HepG2 (cell line): ENCODE data around the gene NDUFB7. TPM values are rescaled to one million over a fixed set of nuclear protein-coding genes. Genes with fewer than 3 reads are reported as not detected.

Experiments used
- ARHGAP35 ChIP-seq: sonication (generic); formaldehyde crosslinking; IDR thresholded peaks from 2 replicates; pipeline ENCODE4 v1.9.0; 2022; ENCODE audit warnings: mild to moderate bottlenecking, inconsistent platforms, moderate library complexity, missing genetic modification reagents, borderline replicate concordance
- ATF1 ChIP-seq: IDR thresholded peaks from 2 replicates; pipeline ENCODE4 v1.6.1; 2016; ENCODE audit warnings: mild to moderate bottlenecking, control low read depth
- BCLAF1 ChIP-seq: fragments of 450-650 bp; IDR thresholded peaks from 2 replicates; pipeline ENCODE4 v1.6.1; 2017; ENCODE audit warnings: mild to moderate bottlenecking
- DRAP1 ChIP-seq: IDR thresholded peaks from 2 replicates; pipeline ENCODE4 v1.6.1; 2016; ENCODE audit warnings: missing genetic modification reagents, missing compliant biosample characterization
- FOXA3 ChIP-seq: IDR thresholded peaks from 2 replicates; pipeline ENCODE4 v1.6.1; 2016; ENCODE audit warnings: missing genetic modification reagents, missing compliant biosample characterization
- FOXP4 ChIP-seq: sonication (generic); formaldehyde crosslinking; IDR thresholded peaks from 2 replicates; pipeline ENCODE4 v1.4.0; 2020; ENCODE audit warnings: missing genetic modification reagents
- HDAC1 ChIP-seq: sonication (generic); formaldehyde crosslinking; IDR thresholded peaks from 2 replicates; pipeline ENCODE4 v1.5.1; 2020; ENCODE audit warnings: mild to moderate bottlenecking, missing genetic modification reagents
- IRF2 ChIP-seq: IDR thresholded peaks from 2 replicates; pipeline ENCODE4 v1.6.1; 2018; ENCODE audit warnings: missing genetic modification reagents, missing compliant biosample characterization
- MTA1 ChIP-seq: sonication (generic); formaldehyde crosslinking; IDR thresholded peaks from 2 replicates; pipeline ENCODE4 v1.4.0; 2020; ENCODE audit warnings: missing genetic modification reagents, mild to moderate bottlenecking, borderline replicate concordance
- PHF21A ChIP-seq: sonication (generic); formaldehyde crosslinking; IDR thresholded peaks from 2 replicates; pipeline ENCODE4 v1.5.0; 2020; ENCODE audit warnings: mild to moderate bottlenecking, missing genetic modification reagents
- RARA ChIP-seq: IDR thresholded peaks from 2 replicates; pipeline ENCODE4 v1.6.1; 2016; ENCODE audit warnings: missing genetic modification reagents, missing compliant biosample characterization
- TERF1 ChIP-seq: sonication (generic); formaldehyde crosslinking; IDR thresholded peaks from 2 replicates; pipeline ENCODE4 v1.8.0; 2022; ENCODE audit warnings: mild to moderate bottlenecking, missing genetic modification reagents, moderate library complexity
- ZBTB38 ChIP-seq: sonication (generic); formaldehyde crosslinking; IDR thresholded peaks from 2 replicates; pipeline ENCODE4 v1.5.1; 2020; ENCODE audit warnings: mild to moderate bottlenecking, missing genetic modification reagents
- ZFY ChIP-seq: sonication (generic); formaldehyde crosslinking; IDR thresholded peaks from 2 replicates; pipeline ENCODE4 v1.4.0; 2020; ENCODE audit warnings: missing genetic modification reagents
- ZMYM3 ChIP-seq: sonication (generic); formaldehyde crosslinking; IDR thresholded peaks from 2 replicates; pipeline ENCODE4 v1.5.1; 2020; ENCODE audit warnings: mild to moderate bottlenecking, missing genetic modification reagents
- ZNF224 ChIP-seq: sonication (generic); formaldehyde crosslinking; IDR thresholded peaks from 2 replicates; pipeline ENCODE4 v1.5.0; 2020; ENCODE audit warnings: mild to moderate bottlenecking, missing genetic modification reagents
- ZNF260 ChIP-seq: sonication (generic); formaldehyde crosslinking; IDR thresholded peaks from 2 replicates; pipeline ENCODE4 v1.4.0; 2020; ENCODE audit warnings: missing genetic modification reagents, low read depth, mild to moderate bottlenecking, borderline replicate concordance
- ZNF274 ChIP-seq: sonication (generic); formaldehyde crosslinking; IDR thresholded peaks from 2 replicates; pipeline ENCODE4 v1.5.1; 2020; ENCODE audit warnings: mild to moderate bottlenecking, missing genetic modification reagents
- ZNF276 ChIP-seq: sonication (generic); formaldehyde crosslinking; IDR thresholded peaks from 2 replicates; pipeline ENCODE4 v1.4.0; 2020; ENCODE audit warnings: mild to moderate bottlenecking, low read depth, missing genetic modification reagents
- ZNF44 ChIP-seq: sonication (generic); formaldehyde crosslinking; IDR thresholded peaks from 2 replicates; pipeline ENCODE4 v1.5.1; 2020; ENCODE audit warnings: mild to moderate bottlenecking, missing genetic modification reagents
- ZNF446 ChIP-seq: sonication (generic); formaldehyde crosslinking; IDR thresholded peaks from 2 replicates; pipeline ENCODE4 v1.5.0; 2020; ENCODE audit warnings: mild to moderate bottlenecking, missing genetic modification reagents
- ZNF451 ChIP-seq: sonication (generic); formaldehyde crosslinking; IDR thresholded peaks from 2 replicates; pipeline ENCODE4 v1.5.0; 2020; ENCODE audit warnings: mild to moderate bottlenecking, missing genetic modification reagents
- ZNF777 ChIP-seq: sonication (generic); formaldehyde crosslinking; IDR thresholded peaks from 2 replicates; pipeline ENCODE4 v1.4.0; 2020; ENCODE audit warnings: missing genetic modification reagents
- ZNF839 ChIP-seq: sonication (generic); formaldehyde crosslinking; IDR thresholded peaks from 2 replicates; pipeline ENCODE4 v1.4.0; 2020; ENCODE audit warnings: missing genetic modification reagents, mild to moderate bottlenecking, borderline replicate concordance
- polyA plus RNA-seq, 8 experiments: library from polyadenylated mRNA; depleted of rRNA in 3 of 8; stranded (reverse) in 7 of 8; unstranded in 1 of 8; fragments of >200 nt; fragmentation: Illumina TruSeq in 4 of 8; extraction: Trizol in 4 of 8; gene quantifications; 2 replicates each; pipeline versions ENCODE4 v1.2.1 to v1.2.3, GENCODE V29; 2011 to 2016; ENCODE audit warnings: low read depth in 4 of 8, missing spikeins in 1 of 8, mixed read lengths in 1 of 8; ENCODE audit not compliant: insufficient read depth in 1 of 8
- total RNA-seq, 5 experiments: library from RNA; depleted of rRNA; stranded (reverse); fragments of >200 nt; fragmentation: Illumina TruSeq; extraction: Trizol; gene quantifications; 2 replicates each; pipeline ENCODE4 v1.2.3, GENCODE V29; 2016; ENCODE audit warnings: low read depth in 1 of 5

NDUFB7 gene
- total and polyA plus RNA-seq, 2 of the 13 experiments (the other 11 are each of a cell fraction or from before 2014, with no cell fraction given), result 156 to 198 TPM

GRCh38 chr19:14554382-14554812 lies 17.5 kb downstream of the NDUFB7 start (continued):
- TF ChIP-seq HDAC1 (CRISPR knock-in tag), result peak; percentile 58; the same call in 1 of the 2 replicates
- no peak for TF ChIP-seq ZNF260 (CRISPR knock-in tag)
- no peak for TF ChIP-seq ARHGAP35 (CRISPR knock-in tag)
- TF ChIP-seq ZNF839 (CRISPR knock-in tag), result no peak
- 0 out of 2 replicates have a peak, but pooled peaks have one; percentile 41 for TF ChIP-seq ZNF274 (CRISPR knock-in tag)
- TF ChIP-seq FOXP4, result peak; percentile 67; the same call in 1 of the 2 replicates
- no peak for TF ChIP-seq ATF1 (CRISPR knock-in tag)
- TF ChIP-seq IRF2, result 0 out of 2 replicates have a peak, but pooled peaks have one; percentile 59
- TF ChIP-seq ZNF224, result no peak
- peak; percentile 65; the same call in 1 of the 2 replicates for TF ChIP-seq ZFY (CRISPR knock-in tag)
- TF ChIP-seq ZNF451, result no peak
- no peak for TF ChIP-seq ZNF777
- TF ChIP-seq MTA1, result peak; percentile 65; the same call in 1 of the 2 replicates
- TF ChIP-seq BCLAF1, result no peak
- TF ChIP-seq ZNF44 (CRISPR knock-in tag), result 0 out of 2 replicates have a peak, but pooled peaks have one; percentile 25
- no peak for TF ChIP-seq TERF1 (CRISPR knock-in tag)
- peak; percentile 50 for TF ChIP-seq ZMYM3
- peak; percentile 72 for TF ChIP-seq ZBTB38 (CRISPR knock-in tag)
- TF ChIP-seq ZNF446 (CRISPR knock-in tag), result no peak
- TF ChIP-seq RARA, result peak; percentile 23; the same call in 1 of the 2 replicates
- TF ChIP-seq ZNF276 (CRISPR knock-in tag), result 0 out of 2 replicates have a peak, but pooled peaks have one; percentile 10
- peak; percentile 53; the same call in 1 of the 2 replicates for TF ChIP-seq PHF21A
- TF ChIP-seq FOXA3 (CRISPR knock-in tag), result peak; percentile 88
- TF ChIP-seq DRAP1 (CRISPR knock-in tag), result peak; percentile 22; the same call in 1 of the 2 replicates
